Endodermal cell (in vitro differentiated cells): Measurements from ENCODE around the gene CNDP1. TPM values are rescaled to one million over a fixed set of nuclear protein-coding genes. Genes with fewer than 3 reads are reported as not detected.

Experiments
- DNase-seq: peaks from one replicate; pipeline ENCODE4 v3.0.0-alpha.2; 2017
- H3K27ac ChIP-seq: 2 replicates; pipeline ENCODE4 v1.5.1; 2013; ENCODE audit warnings: mild to moderate bottlenecking, low read depth, low read length, moderate library complexity
- H3K27me3 ChIP-seq: 2 replicates; pipeline ENCODE4 v1.6.1; 2013; ENCODE audit warnings: mild to moderate bottlenecking, low read length, moderate library complexity; ENCODE audit not compliant: insufficient read depth, control insufficient read depth, poor library complexity, severe bottlenecking
- H3K36me3 ChIP-seq: 2 replicates; pipeline ENCODE4 v1.7.0; 2013; ENCODE audit warnings: mild to moderate bottlenecking, low read length, moderate library complexity; ENCODE audit not compliant: control insufficient read depth, insufficient read depth
- H3K4me1 ChIP-seq: one replicate; pipeline ENCODE4 v1.7.0; 2013; ENCODE audit warnings: low read length; ENCODE audit not compliant: control insufficient read depth, insufficient read depth
- H3K4me3 ChIP-seq: 2 replicates; pipeline ENCODE4 v1.5.1; 2013; ENCODE audit warnings: mild to moderate bottlenecking, low read length, moderate library complexity
- H3K9ac ChIP-seq: 2 replicates; pipeline ENCODE4 v1.6.1; 2013; ENCODE audit warnings: mild to moderate bottlenecking, low read length, moderate library complexity; ENCODE audit not compliant: poor library complexity, severe bottlenecking; ENCODE audit errors: extremely low read depth
- H3K9me3 ChIP-seq: 2 replicates; pipeline ENCODE4 v1.6.1; 2013; ENCODE audit warnings: mild to moderate bottlenecking, low read length, moderate library complexity; ENCODE audit not compliant: control insufficient read depth
- H3K27ac Mint-ChIP-seq: 2 replicates; pipeline ENCODE4 v1.8.0; 2020; ENCODE audit warnings: mixed read lengths
- H3K27me3 Mint-ChIP-seq: 2 replicates; pipeline ENCODE4 v1.8.0; 2021; ENCODE audit warnings: mild to moderate bottlenecking, mixed read lengths; ENCODE audit not compliant: insufficient read depth
- H3K36me3 Mint-ChIP-seq: 2 replicates; pipeline ENCODE4 v1.8.0; 2020; ENCODE audit warnings: low read depth, mixed read lengths
- H3K4me1 Mint-ChIP-seq: 2 replicates; pipeline ENCODE4 v1.8.0; 2020; ENCODE audit warnings: mixed read lengths
- H3K4me3 Mint-ChIP-seq: 2 replicates; pipeline ENCODE4 v1.8.0; 2020; ENCODE audit warnings: mild to moderate bottlenecking, moderate library complexity, mixed read lengths
- H3K9me3 Mint-ChIP-seq: 2 replicates; pipeline ENCODE4 v1.8.0; 2020; ENCODE audit warnings: mild to moderate bottlenecking, mixed read lengths
- whole genome bisulfite sequencing, 2 experiments: methylation state at CpG; one replicate each; pipeline versions ENCODE4 v1.1.5 to v1.1.7; 2013; ENCODE audit warnings: missing lambda C conversion rate in 2 of 2, mixed read lengths in 1 of 2; ENCODE audit not compliant: insufficient coverage in 1 of 2, insufficient read length in 1 of 2; 5-methylcytosine and 5-hydroxymethylcytosine counted together
- total RNA-seq, 2 donors: library from RNA; stranded (reverse); fragmentation: NEBNext Ultra II Directional in 1 of 2; extraction: Animal tissue kit (Norgen Biotek cat#: 25700) in 1 of 2; gene quantifications; 2 replicates in 1 of 2; 3 replicates in 1 of 2; pipeline ENCODE4 v1.2.1, GENCODE V29; 2021
- TF ChIP-seq, protein P1 (sequence below): fragments of 200-600 bp; sonication (generic); conservative IDR thresholded peaks from 2 replicates; pipeline ENCODE4 v1.5.0; 2021; ENCODE audit warnings: antibody characterized with exemption, mild to moderate bottlenecking

CNDP1 gene
- total RNA-seq, 2 donors from 2014 or later, result 0.51 TPM; not detected in 1

- Histone ChIP-seq H3K9ac (no peak overlapping the region), H3K9me3 (no peaks in the 10 kb centered on the region), H3K4me1 (no peaks in the 10 kb centered on the region), H3K36me3 (no peaks in the 10 kb centered on the region), H3K27me3 (no peaks in the 10 kb centered on the region), H3K27ac (no peak overlapping the region), H3K4me3 (no peak overlapping the region)
- TF ChIP-seq, protein P1, sequence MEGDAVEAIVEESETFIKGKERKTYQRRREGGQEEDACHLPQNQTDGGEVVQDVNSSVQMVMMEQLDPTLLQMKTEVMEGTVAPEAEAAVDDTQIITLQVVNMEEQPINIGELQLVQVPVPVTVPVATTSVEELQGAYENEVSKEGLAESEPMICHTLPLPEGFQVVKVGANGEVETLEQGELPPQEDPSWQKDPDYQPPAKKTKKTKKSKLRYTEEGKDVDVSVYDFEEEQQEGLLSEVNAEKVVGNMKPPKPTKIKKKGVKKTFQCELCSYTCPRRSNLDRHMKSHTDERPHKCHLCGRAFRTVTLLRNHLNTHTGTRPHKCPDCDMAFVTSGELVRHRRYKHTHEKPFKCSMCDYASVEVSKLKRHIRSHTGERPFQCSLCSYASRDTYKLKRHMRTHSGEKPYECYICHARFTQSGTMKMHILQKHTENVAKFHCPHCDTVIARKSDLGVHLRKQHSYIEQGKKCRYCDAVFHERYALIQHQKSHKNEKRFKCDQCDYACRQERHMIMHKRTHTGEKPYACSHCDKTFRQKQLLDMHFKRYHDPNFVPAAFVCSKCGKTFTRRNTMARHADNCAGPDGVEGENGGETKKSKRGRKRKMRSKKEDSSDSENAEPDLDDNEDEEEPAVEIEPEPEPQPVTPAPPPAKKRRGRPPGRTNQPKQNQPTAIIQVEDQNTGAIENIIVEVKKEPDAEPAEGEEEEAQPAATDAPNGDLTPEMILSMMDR, result no peak
- H3K9me3 Mint-ChIP-seq, result peaks cover 13% of the 10 kb centered on the region
- DNase-seq, result peak; percentile 37
- H3K27ac Mint-ChIP-seq, result no peak overlapping the region
- peaks cover 7% of the 10 kb centered on the region for H3K27me3 Mint-ChIP-seq
- peaks cover 3% of the 10 kb centered on the region for H3K4me1 Mint-ChIP-seq
- WGBS, 2 experiments, result 86% methylated on average over 16 to 20 of the region's 20 CpGs
- no peak overlapping the region for H3K4me3 Mint-ChIP-seq
- no peaks in the 10 kb centered on the region for H3K36me3 Mint-ChIP-seq
Observed at GRCh38 chr18:74540652-74541421, 6.5 kb downstream of the CNDP1 start.

DNA sequence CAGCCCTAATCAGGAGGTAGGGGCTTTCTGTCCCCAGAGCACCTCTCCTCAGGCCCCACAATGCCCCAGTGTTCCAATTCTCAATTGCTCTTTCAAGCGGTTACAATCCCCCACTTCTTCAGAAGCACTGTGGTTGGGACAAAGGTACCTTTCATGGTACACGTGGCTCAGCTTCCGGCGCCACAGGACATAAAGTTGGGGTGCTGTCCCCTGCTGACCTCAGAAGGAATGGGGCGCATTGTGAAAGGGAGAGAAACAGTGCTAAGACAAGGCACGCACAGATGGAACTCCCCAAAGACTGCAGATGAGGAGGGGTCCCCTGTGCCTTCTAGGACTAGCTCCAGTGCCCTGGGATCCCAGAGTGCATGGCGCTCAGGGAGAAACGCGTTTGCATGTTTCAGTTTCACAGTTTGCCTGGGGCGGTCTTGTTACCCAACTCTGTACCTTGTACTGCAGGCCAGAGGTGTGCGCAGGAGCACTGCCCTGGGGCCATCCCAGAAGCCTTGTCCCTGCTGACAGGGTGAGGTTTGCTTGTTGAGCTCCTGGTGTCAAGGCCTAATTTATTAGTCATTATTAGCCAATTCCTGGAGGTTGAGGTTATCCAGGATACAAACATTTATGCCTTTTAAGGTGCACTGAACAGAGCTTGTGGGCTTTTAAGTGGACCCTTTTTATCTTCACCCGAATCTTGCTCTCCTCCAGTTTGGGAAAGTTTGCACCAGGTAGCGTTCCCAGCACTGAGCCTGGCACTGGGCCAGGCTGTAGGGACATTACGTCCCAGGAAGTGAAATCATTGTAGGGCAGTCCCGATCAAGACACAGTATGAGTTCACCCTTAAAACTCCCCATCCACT, 7.6 kb downstream of the CNDP1 start:
- H3K36me3 ChIP-seq, result no peaks in the 10 kb centered on the region
- H3K9ac ChIP-seq, result no peak overlapping the region
- Mint-ChIP-seq H3K4me1 (peaks cover 3% of the 10 kb centered on the region), H3K27me3 (peaks cover 11% of the 10 kb centered on the region), H3K9me3 (peaks cover 15% of the 10 kb centered on the region), H3K4me3 (no peak overlapping the region), H3K36me3 (no peaks in the 10 kb centered on the region), H3K27ac (no peak overlapping the region)
- no peaks in the 10 kb centered on the region for H3K4me1 ChIP-seq
- no peaks in the 10 kb centered on the region for H3K27me3 ChIP-seq
- no peak overlapping the region for H3K27ac ChIP-seq
- TF ChIP-seq, protein P1, result no peak
- H3K4me3 ChIP-seq, result no peak overlapping the region
- WGBS, 2 experiments, result 87 to 90% methylated on average over 3 to 15 of the region's 15 CpGs
- DNase-seq, result peak; percentile 34
- H3K9me3 ChIP-seq, result peaks cover 4% of the 10 kb centered on the region

- no peak overlapping the region for H3K27ac Mint-ChIP-seq
Observed at GRCh38 chr18:74544898-74545297, 10.6 kb downstream of the CNDP1 start.

More at GRCh38 chr18:74544898-74545297, 10.6 kb downstream of the CNDP1 start:
- no peaks in the 10 kb centered on the region for H3K4me1 ChIP-seq
- no peak overlapping the region for H3K4me3 Mint-ChIP-seq
- no peaks in the 10 kb centered on the region for H3K27me3 ChIP-seq
- DNase-seq, result peak; percentile 33
- no peak overlapping the region for H3K9ac ChIP-seq
- H3K36me3 Mint-ChIP-seq, result peaks cover 4% of the 10 kb centered on the region
- H3K36me3 ChIP-seq, result no peaks in the 10 kb centered on the region
- no peak overlapping the region for H3K4me3 ChIP-seq
- H3K9me3 ChIP-seq, result peaks cover 34% of the 10 kb centered on the region
- TF ChIP-seq, protein P1, result no peak
- WGBS, 2 experiments, result 84 to 89% methylated on average over 8 of the region's 8 CpGs
- H3K27ac ChIP-seq, result no peak overlapping the region
- H3K9me3 Mint-ChIP-seq, result peaks cover 44% of the 10 kb centered on the region
- H3K27me3 Mint-ChIP-seq, result peaks cover 17% of the 10 kb centered on the region
- no peaks in the 10 kb centered on the region for H3K4me1 Mint-ChIP-seq
